Naive thymus-derived CD8-positive, alpha-beta T cell (primary cell): ENCODE measurements around the gene REC8. TPM values are rescaled to one million over a fixed set of nuclear protein-coding genes. Genes with fewer than 3 reads are reported as not detected.
A peak's percentile ranks its signal among the peaks of the same experiment; 100 is the strongest.

Source experiments
- ATAC-seq, 2 donors: fragments of 150-1000 bp; cut with Tn5 transposase in 1 of 2; sonication (Bioruptor Pico), chemical (Tn5 transposase) in 1 of 2; 1 replicate in 1 of 2; 2 replicates in 1 of 2; pipeline ENCODE4 v1.10.0; 2021; ENCODE audit warnings: mild to moderate bottlenecking in 2 of 2, moderate library complexity in 2 of 2
- POLR2A ChIA-PET: fragments of 350-600 bp; sonication (Branson Sonifier 250); formaldehyde crosslinking; loops from one replicate; lab custom pipeline; 2021; ENCODE audit warnings: antibody characterized with exemption; lab: Charles Lee
- DNase-seq, 10 donors: peaks; one replicate each; pipeline versions ENCODE4 v3.0.0 to v3.0.0-alpha.2; 2020 to 2022
- H3K27ac Mint-ChIP-seq, 10 donors: one replicate each; pipeline ENCODE4 v1.8.0; 2020 to 2022; ENCODE audit warnings: mild to moderate bottlenecking in 10 of 10, mixed read lengths in 10 of 10, moderate library complexity in 4 of 10, inconsistent platforms in 1 of 10
- H3K27me3 Mint-ChIP-seq, 5 donors: one replicate each; pipeline ENCODE4 v1.8.0; 2021 to 2022; ENCODE audit warnings: mixed read lengths in 5 of 5
- H3K36me3 Mint-ChIP-seq, 3 donors: one replicate each; pipeline ENCODE4 v1.8.0; 2020 to 2022; ENCODE audit warnings: mixed read lengths in 3 of 3, mild to moderate bottlenecking in 2 of 3, inconsistent platforms in 1 of 3
- H3K4me1 Mint-ChIP-seq, 4 donors: one replicate each; pipeline ENCODE4 v1.8.0; 2021 to 2022; ENCODE audit warnings: mixed read lengths in 4 of 4
- H3K4me3 Mint-ChIP-seq, 10 donors: one replicate each; pipeline ENCODE4 v1.8.0; 2020 to 2022; ENCODE audit warnings: mild to moderate bottlenecking in 10 of 10, mixed read lengths in 10 of 10, moderate library complexity in 6 of 10, inconsistent platforms in 1 of 10
- H3K9me3 Mint-ChIP-seq, 9 donors: one replicate each; pipeline ENCODE4 v1.8.0; 2020 to 2022; ENCODE audit warnings: mixed read lengths in 9 of 9, mild to moderate bottlenecking in 3 of 9, inconsistent platforms in 1 of 9, moderate library complexity in 1 of 9
- polyA plus RNA-seq, 3 donors: library from polyadenylated mRNA; unstranded; fragments of 300-500 nt; fragmentation: Illumina TruSeq; gene quantifications; one replicate each; pipeline ENCODE4 v1.2.3, GENCODE V29; 2021
- total RNA-seq, 8 experiments: library from RNA in 2 of 8; stranded (reverse) in 2 of 8; gene quantifications; one replicate each; pipeline ENCODE4 v1.2.3 and lab custom pipeline; 2021 to 2026

The REC8 gene, protein sequence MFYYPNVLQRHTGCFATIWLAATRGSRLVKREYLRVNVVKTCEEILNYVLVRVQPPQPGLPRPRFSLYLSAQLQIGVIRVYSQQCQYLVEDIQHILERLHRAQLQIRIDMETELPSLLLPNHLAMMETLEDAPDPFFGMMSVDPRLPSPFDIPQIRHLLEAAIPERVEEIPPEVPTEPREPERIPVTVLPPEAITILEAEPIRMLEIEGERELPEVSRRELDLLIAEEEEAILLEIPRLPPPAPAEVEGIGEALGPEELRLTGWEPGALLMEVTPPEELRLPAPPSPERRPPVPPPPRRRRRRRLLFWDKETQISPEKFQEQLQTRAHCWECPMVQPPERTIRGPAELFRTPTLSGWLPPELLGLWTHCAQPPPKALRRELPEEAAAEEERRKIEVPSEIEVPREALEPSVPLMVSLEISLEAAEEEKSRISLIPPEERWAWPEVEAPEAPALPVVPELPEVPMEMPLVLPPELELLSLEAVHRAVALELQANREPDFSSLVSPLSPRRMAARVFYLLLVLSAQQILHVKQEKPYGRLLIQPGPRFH
- total RNA-seq (10 to 100 TPM; 33.7 to 39.2 TPM), polyA plus RNA-seq (10 to 100 TPM; 11.1 to 11.6 (median 11.2) TPM), total RNA-seq (lab: John Stamatoyannopoulos, UW) (15.3 to 32.0 (median 25.7) reads per million in 6 experiments)

DNA sequence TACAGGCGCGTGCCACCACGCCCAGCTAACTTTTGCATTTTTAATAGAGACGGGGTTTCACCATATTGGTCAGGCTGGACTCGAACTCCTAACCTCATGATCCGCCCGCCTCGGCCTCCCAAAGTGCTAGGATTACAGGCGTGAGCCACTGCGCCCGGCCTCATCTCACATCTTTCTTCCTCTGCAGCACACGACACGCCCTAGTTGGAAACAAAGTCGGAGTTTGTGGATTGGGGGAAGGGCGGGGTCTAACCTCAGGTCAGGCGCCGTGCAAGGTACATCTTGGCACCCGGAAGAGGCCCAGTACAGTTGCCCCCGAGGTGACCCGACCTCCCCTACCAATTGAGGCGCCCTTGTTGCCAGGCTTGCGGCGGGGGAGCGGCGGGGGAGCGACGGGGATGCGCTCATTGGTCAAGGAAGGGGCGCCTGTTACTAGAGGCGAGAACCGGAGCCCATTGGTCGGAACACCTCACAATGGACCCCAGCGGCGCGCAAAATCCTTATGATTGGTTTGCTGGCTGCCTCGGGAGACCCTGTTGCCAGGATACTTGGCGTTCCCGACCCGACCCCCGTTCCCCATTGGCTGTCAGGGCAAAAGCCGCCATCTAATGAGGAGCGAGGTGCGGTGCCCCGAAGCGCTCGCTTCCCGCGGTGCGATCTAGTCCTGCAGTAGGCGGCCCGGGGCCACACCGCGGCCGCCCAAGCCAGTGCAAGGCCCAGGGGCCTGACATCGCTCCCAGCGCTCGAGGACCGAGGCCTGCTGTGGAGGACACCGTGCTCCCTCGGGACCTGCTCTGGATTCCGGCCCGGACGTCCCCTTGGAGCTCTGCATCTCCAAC, at the start of gene REC8:
Gene REC8, plus strand, starts transcription at position 659 of the 839 bp plus-strand sequence. CDS start 473 bp downstream, outside the sequence.
- no peaks in the 10 kb centered on the region for H3K27me3 Mint-ChIP-seq
- H3K4me3 Mint-ChIP-seq: peak within 1 kb of the TSS; percentile 86 to 97 (median 92)
- peak; percentile 61 to 92 (median 84) for DNase-seq
- peaks cover 18 to 42% (median 38%) of the 10 kb centered on the region in 4 donors for H3K4me1 Mint-ChIP-seq
- peaks cover 0 to 42% (median 12%) of the 10 kb centered on the region in 3 donors for H3K36me3 Mint-ChIP-seq
- POLR2A ChIA-PET: interaction anchor here (0.6 to 3.5 kb wide), 18 partner anchors 8 to 129 kb away, joined by 3 to 27 read pairs (median 5); partner anchors contain the start of genes CHMP4A, DCAF11, EMC9 and IPO4
- peak; percentile 91 for ATAC-seq
- no peaks in the 10 kb centered on the region for H3K9me3 Mint-ChIP-seq
- H3K27ac Mint-ChIP-seq: peak within 1 kb of the TSS; percentile 77 to 94 (median 92)

DNA sequence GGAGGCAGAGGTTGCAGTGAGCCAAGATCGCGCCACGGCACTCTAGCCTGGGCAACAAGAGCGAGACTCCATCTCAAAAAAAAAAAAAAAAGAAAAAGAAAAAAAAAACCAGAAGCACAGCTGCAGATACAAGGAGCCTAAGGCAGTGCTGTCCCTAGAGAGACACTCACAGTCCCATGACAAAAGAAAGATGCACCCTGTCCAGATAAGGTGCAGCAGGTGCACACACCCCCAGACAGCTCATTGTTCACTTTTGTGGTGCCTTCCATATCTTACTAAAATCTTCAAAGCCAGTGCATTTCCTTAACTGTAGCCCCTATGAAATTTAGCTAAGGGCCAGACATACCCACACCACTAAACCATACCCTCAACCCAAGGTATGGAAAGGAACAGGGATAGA, 49.5 kb upstream of the REC8 start:
- Mint-ChIP-seq H3K27ac (peak overlapping the region in 4 of 10 donors; percentile 19 to 58 (median 32)), H3K4me3 (no peak overlapping the region), H3K4me1 (peaks cover 7 to 18% (median 15%) of the 10 kb centered on the region in 4 donors), H3K9me3 (no peaks in the 10 kb centered on the region), H3K27me3 (no peaks in the 10 kb centered on the region), H3K36me3 (peaks cover 5 to 76% (median 23%) of the 10 kb centered on the region in 3 donors)
- DNase-seq: no peak
- POLR2A ChIA-PET: interaction anchor here (0.7 to 1.3 kb wide), 2 partner anchors 14 to 38 kb away, joined by 3 to 5 read pairs; partner anchors contain the start of gene PSME1
- ATAC-seq: no peak

DNA sequence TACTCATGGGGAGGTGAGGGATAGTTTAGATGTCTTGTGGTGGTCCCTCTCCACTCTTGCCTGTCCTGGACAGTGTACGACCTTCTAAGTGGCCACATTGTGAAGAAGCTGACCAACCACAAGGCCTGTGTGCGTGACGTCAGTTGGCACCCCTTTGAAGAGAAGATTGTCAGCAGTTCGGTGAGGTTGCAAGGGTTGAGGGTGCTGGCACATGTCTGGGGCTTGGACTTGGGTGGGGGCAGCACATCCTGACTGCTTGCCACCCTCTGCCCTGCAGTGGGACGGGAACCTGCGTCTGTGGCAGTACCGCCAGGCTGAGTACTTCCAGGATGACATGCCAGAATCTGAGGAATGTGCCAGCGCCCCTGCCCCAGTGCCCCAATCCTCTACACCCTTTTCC, 49.0 kb upstream of the REC8 start:
- H3K27ac Mint-ChIP-seq: peak overlapping the region in 3 of 10 donors; percentile 19 to 61 (median 40)
- H3K4me3 Mint-ChIP-seq: no peak overlapping the region
- DNase-seq (no peak), ATAC-seq (no peak)
- H3K9me3 Mint-ChIP-seq: no peaks in the 10 kb centered on the region
- peaks cover 5 to 72% (median 21%) of the 10 kb centered on the region in 3 donors for H3K36me3 Mint-ChIP-seq
- no peaks in the 10 kb centered on the region for H3K27me3 Mint-ChIP-seq
- POLR2A ChIA-PET: interaction anchor here (1.3 kb wide), 1 partner anchor 14 kb away, joined by 5 read pairs; the partner anchor contains the start of gene PSME1
- peaks cover 5 to 16% (median 10%) of the 10 kb centered on the region in 4 donors for H3K4me1 Mint-ChIP-seq

DNA sequence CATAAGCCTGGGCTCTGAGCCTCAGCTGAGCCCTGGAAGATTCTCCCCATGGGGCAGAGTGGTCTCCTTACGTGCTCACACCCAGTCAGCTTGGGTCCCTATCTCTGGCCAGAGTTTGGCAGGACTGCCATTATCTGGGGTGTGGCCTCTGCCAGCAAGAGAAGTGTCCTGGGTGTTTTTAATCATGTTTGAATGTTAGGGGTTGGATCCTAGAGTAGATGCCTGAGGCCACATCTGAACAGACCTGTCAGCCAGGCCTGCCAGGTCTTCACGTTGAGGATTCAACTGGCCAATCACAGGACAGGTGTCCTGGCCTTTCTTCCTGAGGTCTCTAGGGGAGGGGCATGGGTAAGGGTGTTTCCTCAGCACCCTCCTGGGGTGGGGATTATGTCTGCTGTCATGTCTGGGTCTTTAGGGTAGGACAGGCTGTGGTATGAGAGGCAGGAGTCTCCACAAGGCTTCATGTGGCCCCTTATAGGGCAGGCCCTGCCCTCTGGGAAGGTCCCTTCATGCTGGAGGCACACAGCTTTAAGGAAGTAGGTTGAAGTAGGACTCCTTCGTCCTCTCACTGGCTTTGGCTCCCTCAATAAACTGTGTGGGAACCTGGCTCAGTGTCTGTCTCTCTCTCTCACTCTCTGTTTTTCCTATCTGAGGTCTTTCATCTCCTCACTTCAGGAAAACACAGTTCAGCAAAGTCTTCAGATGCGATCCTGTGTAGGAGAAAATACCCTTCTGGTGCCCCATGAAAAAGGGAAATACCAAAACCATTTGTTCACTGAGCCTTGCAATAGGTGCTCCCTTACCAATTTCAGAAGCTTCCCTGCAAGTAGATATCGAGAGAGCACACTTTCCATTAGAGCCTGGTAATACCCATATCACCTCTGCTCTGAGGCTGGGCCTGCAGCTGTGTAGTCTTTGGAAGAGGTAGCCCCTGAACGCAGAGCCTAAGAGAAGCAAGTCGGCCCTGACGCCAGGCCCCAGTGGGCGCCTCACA, 48.2 kb upstream of the REC8 start:
- no peak overlapping the region for H3K4me3 Mint-ChIP-seq
- ATAC-seq (no peak), DNase-seq (no peak)
- POLR2A ChIA-PET: no interaction called here
- no peaks in the 10 kb centered on the region for H3K27me3 Mint-ChIP-seq
- H3K4me1 Mint-ChIP-seq: peaks cover 2 to 15% (median 3%) of the 10 kb centered on the region in 4 donors
- no peaks in the 10 kb centered on the region for H3K9me3 Mint-ChIP-seq
- peaks cover under 1 to 63% (median 19%) of the 10 kb centered on the region in 3 donors for H3K36me3 Mint-ChIP-seq
- H3K27ac Mint-ChIP-seq: peak overlapping the region in 4 of 10 donors; percentile 19 to 71 (median 44)

DNA sequence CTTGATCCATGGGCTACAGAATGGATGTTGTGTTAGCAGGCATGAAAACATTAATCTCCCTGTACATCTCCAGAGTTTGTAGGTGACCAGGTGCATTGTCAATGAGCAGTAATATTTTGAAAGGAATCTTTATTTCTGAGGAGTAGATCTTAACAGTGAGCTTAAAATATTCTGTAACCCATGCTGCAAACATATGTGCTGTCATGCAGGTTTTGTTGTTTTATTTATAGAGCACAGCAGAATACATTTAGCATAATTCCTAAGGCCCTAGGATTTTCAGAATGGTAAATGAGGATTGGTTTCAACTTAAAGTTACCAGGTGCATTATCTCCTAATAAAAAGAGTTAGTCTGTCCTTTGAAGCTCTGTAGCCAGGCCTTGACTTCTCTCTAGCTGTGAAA, 44.9 kb upstream of the REC8 start:
- DNase-seq: no peak
- Mint-ChIP-seq H3K9me3 (no peaks in the 10 kb centered on the region), H3K4me3 (no peak overlapping the region), H3K27me3 (no peaks in the 10 kb centered on the region), H3K27ac (no peak overlapping the region), H3K4me1 (peaks cover 4 to 24% (median 7%) of the 10 kb centered on the region in 4 donors), H3K36me3 (peaks cover 0 to 35% (median 1%) of the 10 kb centered on the region in 3 donors)
- POLR2A ChIA-PET: interaction anchor here (0.7 to 1.7 kb wide), 3 partner anchors 9 to 316 kb away, joined by 4 to 23 read pairs (median 4); partner anchors contain the start of genes DCAF11, NRL and PSME1
- no peak for ATAC-seq

DNA sequence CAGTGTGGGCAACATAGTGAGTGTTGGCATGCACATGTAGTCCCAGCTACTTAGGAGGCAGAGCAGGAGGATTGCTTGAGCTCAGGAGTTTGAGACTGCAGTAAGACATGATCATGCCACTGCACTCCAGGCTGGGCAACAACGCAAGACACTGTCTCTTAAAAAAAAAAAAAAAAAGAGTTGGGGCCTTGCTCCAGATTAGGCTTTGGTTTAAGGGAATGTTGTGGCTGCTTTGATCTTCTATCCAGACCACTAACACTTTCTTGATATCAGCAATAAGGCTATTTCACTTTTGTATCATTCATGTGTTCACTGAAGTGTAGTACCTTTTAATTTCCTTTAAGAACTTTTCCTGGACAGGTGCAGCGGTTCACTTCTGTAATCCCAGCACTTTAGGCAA, 44.2 kb upstream of the REC8 start:
- Mint-ChIP-seq H3K36me3 (peaks cover 0 to 27% (median 1%) of the 10 kb centered on the region in 3 donors), H3K27me3 (no peaks in the 10 kb centered on the region), H3K4me3 (no peak overlapping the region), H3K9me3 (no peaks in the 10 kb centered on the region), H3K4me1 (peaks cover 11 to 31% (median 13%) of the 10 kb centered on the region in 4 donors), H3K27ac (peak overlapping the region in 4 of 10 donors; percentile 12 to 62 (median 38))
- POLR2A ChIA-PET: interaction anchor here (1.5 to 1.7 kb wide), 2 partner anchors 8 to 13 kb away, joined by 4 to 23 read pairs; partner anchors contain the start of genes DCAF11, NRL and PSME1
- no peak for DNase-seq
- no peak for ATAC-seq

DNA sequence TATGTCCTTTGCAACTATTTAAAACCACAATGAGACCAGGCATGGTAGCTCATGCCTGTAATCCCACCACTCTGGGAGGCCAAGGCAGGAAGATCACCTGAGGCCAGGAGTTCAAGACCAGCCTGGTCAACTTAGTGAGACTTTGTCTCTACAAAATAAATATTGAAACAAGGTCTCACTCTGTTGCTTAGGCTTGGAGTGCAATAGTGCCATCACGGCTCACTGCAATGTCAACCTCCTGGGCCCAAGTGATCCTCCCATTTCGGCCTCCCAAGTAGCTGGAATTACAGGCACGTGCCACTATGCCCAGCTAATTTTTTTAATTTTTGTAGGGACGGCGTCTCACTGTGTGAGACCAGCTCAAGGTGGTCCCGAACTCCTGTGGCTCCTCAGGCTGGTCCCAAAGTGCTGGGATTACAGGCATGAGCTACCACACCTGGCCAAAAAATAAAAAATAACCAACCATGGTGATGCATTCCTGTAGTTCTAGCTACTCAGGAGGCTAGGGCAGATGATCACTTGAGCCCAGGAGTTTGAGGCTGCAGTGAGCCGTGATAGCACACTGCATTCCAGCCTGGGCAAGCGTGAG, 42.4 kb upstream of the REC8 start:
- H3K27me3 Mint-ChIP-seq: no peaks in the 10 kb centered on the region
- DNase-seq: peak in 1 of 10 donors; percentile 27
- H3K4me1 Mint-ChIP-seq: peaks cover 13 to 27% (median 21%) of the 10 kb centered on the region in 4 donors
- no peak overlapping the region for H3K4me3 Mint-ChIP-seq
- no peak overlapping the region for H3K27ac Mint-ChIP-seq
- peaks cover 0 to 9% (median 0%) of the 10 kb centered on the region in 3 donors for H3K36me3 Mint-ChIP-seq
- no peak for ATAC-seq
- H3K9me3 Mint-ChIP-seq: no peaks in the 10 kb centered on the region
- POLR2A ChIA-PET: interaction anchor here (0.7 to 1.4 kb wide), 4 partner anchors 10 to 83 kb away, joined by 3 to 6 read pairs (median 3); no protein-coding TSS in a partner anchor

DNA sequence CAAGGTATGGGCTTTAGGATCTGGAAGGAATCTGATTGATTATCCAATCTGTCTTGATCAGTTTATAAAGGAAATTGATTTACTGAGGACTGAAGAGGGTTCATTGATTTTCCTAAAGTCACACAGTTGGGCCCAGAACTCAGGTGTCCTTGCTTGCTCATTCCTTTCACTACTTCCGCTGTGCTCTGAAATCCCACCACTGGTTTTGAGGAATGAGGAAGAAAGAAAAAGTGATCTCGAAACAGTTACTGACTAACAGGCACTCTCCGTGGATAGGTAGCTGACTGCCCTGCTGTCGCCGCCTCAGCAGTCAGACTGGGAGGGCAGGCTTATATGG, 41.5 kb upstream of the REC8 start, which contains the start of gene FITM1:
Gene FITM1, plus strand, starts transcription at position 280 of the 337 bp plus-strand sequence. CDS start 905 bp downstream, outside the sequence.
- no peaks in the 10 kb centered on the region for H3K27me3 Mint-ChIP-seq
- ATAC-seq: no peak
- peak within 1 kb of the TSS in 3 of 10 donors; percentile 45 to 63 (median 53) for H3K4me3 Mint-ChIP-seq
- peaks cover 17 to 31% (median 25%) of the 10 kb centered on the region in 4 donors for H3K4me1 Mint-ChIP-seq
- peaks cover 0 to 5% (median 0%) of the 10 kb centered on the region in 3 donors for H3K36me3 Mint-ChIP-seq
- H3K27ac Mint-ChIP-seq: peak within 1 kb of the TSS in 8 of 10 donors; percentile 43 to 84 (median 64)
- H3K9me3 Mint-ChIP-seq: no peaks in the 10 kb centered on the region
- no peak for DNase-seq
- POLR2A ChIA-PET: interaction anchor here (1.0 to 9.5 kb wide), 2 partner anchors 11 to 14 kb away, joined by 3 to 177 read pairs; partner anchors contain the start of genes DCAF11 and NRL

DNA sequence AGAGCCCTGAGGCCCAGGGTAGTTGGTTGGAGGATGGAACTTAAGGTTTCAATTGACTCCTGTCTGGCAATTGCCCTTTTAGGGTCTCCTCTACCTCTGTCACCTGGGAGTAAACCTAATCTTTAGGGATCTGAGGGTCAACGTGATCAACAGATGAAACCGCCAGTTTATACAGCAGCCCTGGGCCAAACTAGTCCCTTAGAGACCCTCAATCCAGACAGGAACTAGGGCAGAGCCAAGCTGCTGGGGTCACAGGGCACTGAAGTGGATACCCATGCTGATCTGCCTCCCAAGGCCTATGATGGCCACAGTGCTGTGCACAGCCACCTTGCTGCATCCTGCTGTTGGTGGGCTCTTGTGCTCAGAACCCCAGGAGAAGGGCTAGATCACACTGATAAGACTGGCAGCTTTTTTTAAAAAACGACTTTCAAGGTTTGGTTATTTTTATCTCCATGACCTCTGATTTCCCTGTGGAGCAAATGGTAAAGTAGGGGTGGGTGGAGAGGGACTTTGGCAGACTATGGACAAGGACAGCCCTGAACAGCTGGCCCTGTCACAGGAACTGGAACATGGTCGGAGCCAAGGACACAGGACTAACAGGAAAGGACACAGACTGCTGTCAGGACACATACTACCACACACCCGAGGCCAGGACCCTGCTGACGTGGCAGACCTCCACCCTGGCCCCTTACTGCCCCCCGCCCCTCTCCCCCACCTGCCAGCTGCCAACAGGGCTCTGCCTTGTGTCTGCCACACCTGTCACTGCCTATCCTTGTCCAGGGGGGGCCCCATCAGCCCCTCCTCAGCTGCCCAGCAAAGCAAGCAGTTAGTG, 40.9 kb upstream of the REC8 start:
- Mint-ChIP-seq H3K9me3 (no peaks in the 10 kb centered on the region), H3K36me3 (peaks cover 0 to 2% (median 0%) of the 10 kb centered on the region in 3 donors), H3K4me3 (peak overlapping the region in 3 of 10 donors; percentile 45 to 63 (median 53)), H3K4me1 (peaks cover 19 to 34% (median 29%) of the 10 kb centered on the region in 4 donors), H3K27me3 (no peaks in the 10 kb centered on the region), H3K27ac (peak overlapping the region in 8 of 10 donors; percentile 43 to 84 (median 64))
- DNase-seq: no peak
- POLR2A ChIA-PET: interaction anchor here (1.3 to 9.5 kb wide), 2 partner anchors 14 to 21 kb away, joined by 4 to 177 read pairs; partner anchors contain the start of genes DCAF11 and NRL
- ATAC-seq: no peak
